Testis (tissue), 3 donors: ENCODE measurements around the gene RGS10. TPM values are rescaled to one million over a fixed set of nuclear protein-coding genes. Genes with fewer than 3 reads are reported as not detected.

Source experiments
- DNase-seq: peaks from one replicate; pipeline ENCODE4 v3.0.0-alpha.2; 2019
- H3K27ac ChIP-seq, 2 donors: fragments of 200-600 bp; sonication (generic); one replicate each; pipeline ENCODE4 v1.5.1; 2019
- H3K27me3 ChIP-seq: fragments of 200-600 bp; sonication (generic); one replicate; pipeline ENCODE4 v1.5.1; 2019
- H3K36me3 ChIP-seq: fragments of 200-600 bp; sonication (generic); one replicate; pipeline ENCODE4 v1.5.1; 2017; ENCODE audit warnings: low read depth; ENCODE audit errors: missing control alignments
- H3K4me1 ChIP-seq: fragments of 200-600 bp; sonication (generic); one replicate; pipeline ENCODE4 v1.5.1; 2019
- H3K4me3 ChIP-seq, 2 donors: fragments of 200-600 bp; sonication (generic); one replicate each; pipeline ENCODE4 v1.5.1; 2017 to 2019
- H3K9me3 ChIP-seq: fragments of 200-600 bp; sonication (generic); one replicate; pipeline ENCODE4 v1.5.1; 2017
- CTCF ChIP-seq, 3 experiments: fragments of 450-650 bp in 2 of 3; fragments of 200-600 bp in 1 of 3; sonication (generic) in 1 of 3; IDR thresholded peaks; one replicate each; pipeline ENCODE4 v1.5.1; 2016 to 2019; ENCODE audit warnings: antibody characterized with exemption in 3 of 3, mild to moderate bottlenecking in 2 of 3, moderate library complexity in 1 of 3
- POLR2A ChIP-seq: fragments of 450-650 bp; IDR thresholded peaks from one replicate; pipeline ENCODE4 v1.6.1; 2017; ENCODE audit warnings: antibody characterized with exemption, mild to moderate bottlenecking, moderate library complexity
- WGBS, 2 donors: methylation state at CpG; one replicate each; pipeline ENCODE4 v1.1.5; 2018; 5-methylcytosine and 5-hydroxymethylcytosine counted together
- intact Hi-C: fragments of 100-400 bp; cut with DNase I; formaldehyde crosslinking; loops from one replicate; pipeline ENCODE4 v1.15.1; 2023; ENCODE audit warnings: low total_unique reads
- polyA plus RNA-seq: library from polyadenylated mRNA; stranded (reverse); fragments of 350-450 nt; fragmentation: Illumina TruSeq; extraction: RNeasy Lipid Tissue Mini Kit (QIAGEN cat#74804); gene quantifications from one replicate; pipeline ENCODE4 v1.2.3, GENCODE V29; 2014; ENCODE audit warnings: low read depth, low replicate concordance; ENCODE audit not compliant: insufficient read depth
- total RNA-seq, 2 donors: library from RNA; depleted of rRNA; stranded (reverse); fragments of >200 nt; gene quantifications; one replicate each; pipeline ENCODE4 v1.2.3, GENCODE V29; 2016

The RGS10 gene
- total and polyA plus RNA-seq, 3 donors from 2014 or later = 3.6 to 13.7 (median 7.1) TPM

GRCh38 chr10:119542988-119543813 lies 682 bp upstream of the RGS10 start:
- Histone ChIP-seq H3K27ac (peak overlapping the region in 1 of 2 donors; percentile 53), H3K4me3 (peak overlapping the region; percentile 58 to 69), H3K27me3 (no peaks in the 10 kb centered on the region), H3K9me3 (no peaks in the 10 kb centered on the region), H3K4me1 (peaks cover 8% of the 10 kb centered on the region), H3K36me3 (no peaks in the 10 kb centered on the region)
- DNase-seq = peak; percentile 58
- no peak for TF ChIP-seq CTCF (IDR thresholded peaks at IDR 0.05)
- TF ChIP-seq POLR2A = no peak
- intact Hi-C loops = no loop called here
- 0 to 1% methylated on average over 16 to 26 of the region's 78 CpGs for WGBS, 2 donors

- Histone ChIP-seq H3K4me1 (peaks cover 8% of the 10 kb centered on the region), H3K4me3 (peak overlapping the region; percentile 58 to 69), H3K27me3 (no peaks in the 10 kb centered on the region), H3K9me3 (no peaks in the 10 kb centered on the region), H3K36me3 (no peaks in the 10 kb centered on the region), H3K27ac (peak overlapping the region in 1 of 2 donors; percentile 6)
- intact Hi-C loops = no loop called here
- WGBS, 2 donors = 28 to 48% methylated on average over 25 to 57 of the region's 57 CpGs
- TF ChIP-seq CTCF (IDR thresholded peaks at IDR 0.05) = no peak
- no peak for TF ChIP-seq POLR2A
- no peak for DNase-seq
Observed at GRCh38 chr10:119541459-119542356, 811 bp downstream of the RGS10 start.

GRCh38 chr10:119541046-119541445 lies 1.5 kb downstream of the RGS10 start:
- no peak for DNase-seq
- 34 to 55% methylated on average over 6 of the region's 6 CpGs for WGBS, 2 donors
- no peaks in the 10 kb centered on the region for H3K27me3 ChIP-seq
- TF ChIP-seq POLR2A = no peak
- no peak for TF ChIP-seq CTCF (IDR thresholded peaks at IDR 0.05)
- peak overlapping the region in 1 of 2 donors; percentile 69 for H3K4me3 ChIP-seq
- no peak overlapping the region for H3K27ac ChIP-seq
- H3K9me3 ChIP-seq = no peaks in the 10 kb centered on the region
- H3K4me1 ChIP-seq = peaks cover 8% of the 10 kb centered on the region
- intact Hi-C loops = no loop called here
- no peaks in the 10 kb centered on the region for H3K36me3 ChIP-seq

- Histone ChIP-seq H3K9me3 (no peaks in the 10 kb centered on the region), H3K27me3 (no peaks in the 10 kb centered on the region), H3K36me3 (no peaks in the 10 kb centered on the region), H3K27ac (no peak overlapping the region), H3K4me1 (peaks cover 8% of the 10 kb centered on the region), H3K4me3 (no peak overlapping the region)
- 91% methylated on average over 4 of the region's 4 CpGs for WGBS, 2 donors
- DNase-seq = no peak
- TF ChIP-seq CTCF (IDR thresholded peaks at IDR 0.05) (no peak), POLR2A (no peak)
- intact Hi-C loops = no loop called here
Observed at GRCh38 chr10:119540038-119540437, 2.5 kb downstream of the RGS10 start.
